Stimulated activated CD8-positive, alpha-beta memory T cell treated with anti-CD3 and anti-CD28 coated beads, Interleukin-15, amount 100 ng/mL, for 1 hour (primary cell): ENCODE results near the gene HSF4.

ENCODE experiments used
- DNase-seq: peaks from one replicate; pipeline ENCODE4 v3.0.0-alpha.2; 2020; ENCODE audit warnings: low read depth

The HSF4 gene

GRCh38 chr16:67184995-67185650 is 20.6 kb downstream of the HSF4 start:
- peak; percentile 73 for DNase-seq

DNA sequence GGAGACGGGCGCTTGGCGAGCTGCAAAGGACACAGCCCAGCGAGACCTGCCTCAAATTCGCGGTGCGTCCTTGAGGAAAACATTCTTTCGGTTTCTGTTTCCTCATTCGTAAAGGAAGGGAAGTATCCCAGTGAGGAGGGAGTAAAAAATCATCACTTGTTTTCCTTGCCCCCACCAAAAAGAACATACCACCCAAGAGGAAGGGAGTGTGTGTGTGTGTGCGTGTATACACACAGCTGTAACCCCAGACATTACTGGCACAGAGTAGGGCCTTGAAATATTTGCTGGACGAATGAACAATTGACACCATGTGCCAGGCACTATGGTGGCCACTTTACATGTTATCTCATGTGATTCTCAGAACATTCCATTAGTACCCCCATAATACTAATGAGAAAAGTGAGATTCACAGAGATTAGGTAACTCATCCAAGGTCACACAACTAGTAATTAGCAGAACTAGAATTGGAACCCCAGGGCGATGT is 21.1 kb downstream of the HSF4 start:
- DNase-seq: no peak

- DNase-seq: no peak
Measured at GRCh38 chr16:67186550-67186950, 22.0 kb downstream of the HSF4 start.

GRCh38 chr16:67187175-67187890 is 22.8 kb downstream of the HSF4 start:
- DNase-seq: no peak

GRCh38 chr16:67188323-67188722 is 23.8 kb downstream of the HSF4 start:
- no peak for DNase-seq

DNA sequence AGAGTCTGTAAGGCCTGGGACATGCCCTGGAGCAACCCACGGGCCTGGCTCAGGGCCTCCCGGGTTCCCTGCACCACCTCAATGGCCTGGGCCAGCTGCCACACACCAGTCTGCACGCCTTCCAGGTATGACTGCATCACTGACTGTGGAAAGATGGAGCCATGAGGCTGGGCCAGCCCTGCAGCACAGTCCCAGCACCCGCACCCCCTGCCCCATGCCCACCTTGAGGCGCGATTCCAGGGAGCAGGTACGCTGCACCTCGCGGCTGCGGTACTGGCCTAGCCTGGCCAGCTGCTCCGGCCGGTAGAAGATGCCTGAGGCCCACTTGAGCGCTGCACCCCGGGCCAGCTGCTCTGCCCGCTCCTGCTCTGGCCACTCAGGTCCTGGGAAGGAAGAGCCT is 24.3 kb downstream of the HSF4 start:
- DNase-seq: no peak

DNA sequence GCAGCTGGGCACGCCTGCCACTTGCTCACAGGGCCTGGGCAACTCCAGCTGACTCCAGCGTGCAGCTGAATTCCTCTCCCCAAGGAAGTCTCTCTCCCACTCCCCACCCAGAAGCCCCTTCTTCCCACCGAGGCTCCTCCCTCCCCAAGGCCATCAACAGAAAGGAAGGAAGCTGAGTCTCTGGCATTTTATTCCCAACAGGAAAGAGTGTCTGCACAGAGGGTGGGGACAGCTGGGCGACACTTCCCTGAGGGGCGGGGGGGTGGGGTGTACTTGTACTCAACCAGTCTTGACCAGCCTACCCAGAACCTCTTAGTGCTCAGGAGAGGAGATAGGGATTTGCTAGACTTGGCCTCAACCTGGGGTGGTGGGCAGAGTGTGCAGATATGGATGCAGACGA is 25.5 kb downstream of the HSF4 start, which contains the start of gene EXOC3L1:
Gene EXOC3L1 (minus strand): TSS at position 96 of the 400 bp plus-strand sequence. CDS start 460 bp downstream, outside the sequence.
- no peak for DNase-seq

GRCh38 chr16:67190448-67191399 is 26.2 kb downstream of the HSF4 start:
- DNase-seq: no peak

- DNase-seq: no peak
Measured at GRCh38 chr16:67191411-67191994, 27.0 kb downstream of the HSF4 start.

DNA sequence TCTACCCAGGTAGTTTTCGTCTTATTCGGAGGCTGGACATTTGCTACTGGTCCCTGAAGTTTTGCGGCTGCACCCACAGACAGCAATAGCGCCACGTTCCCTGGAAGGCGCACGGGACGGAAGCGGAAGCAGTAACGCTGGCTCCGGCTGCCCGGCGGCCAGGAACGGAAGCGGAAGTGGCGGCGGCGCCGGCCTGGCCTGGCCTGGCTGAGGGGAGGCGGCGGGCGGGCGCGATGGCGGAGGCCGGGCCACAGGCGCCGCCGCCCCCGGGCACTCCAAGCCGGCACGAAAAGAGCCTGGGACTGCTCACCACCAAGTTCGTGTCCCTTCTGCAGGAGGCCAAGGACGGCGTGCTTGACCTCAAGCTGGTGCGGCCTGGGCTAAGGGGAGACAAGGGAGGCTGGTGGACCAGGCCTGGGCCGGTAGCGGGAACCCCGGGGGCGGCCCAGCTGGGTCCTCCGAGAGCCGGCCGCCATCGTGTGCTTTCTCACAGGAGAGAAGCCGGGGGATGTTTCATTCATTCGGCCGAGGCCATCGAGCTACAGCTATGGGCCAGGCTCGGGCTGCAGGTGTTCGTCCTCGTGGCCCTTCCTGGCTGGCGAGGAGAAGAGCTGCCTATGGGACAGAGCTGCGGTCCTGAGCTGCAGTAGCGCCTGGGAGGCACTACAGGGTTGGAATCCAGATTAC is 27.6 kb downstream of the HSF4 start, which contains the start of gene E2F4:
Gene E2F4 (plus strand): TSS at position 161 of the 687 bp plus-strand sequence. CDS start 73 bp downstream, at position 234.
- DNase-seq: peak; percentile 69

- DNase-seq: no peak
Measured at GRCh38 chr16:67192781-67193361, 28.3 kb downstream of the HSF4 start.

DNA sequence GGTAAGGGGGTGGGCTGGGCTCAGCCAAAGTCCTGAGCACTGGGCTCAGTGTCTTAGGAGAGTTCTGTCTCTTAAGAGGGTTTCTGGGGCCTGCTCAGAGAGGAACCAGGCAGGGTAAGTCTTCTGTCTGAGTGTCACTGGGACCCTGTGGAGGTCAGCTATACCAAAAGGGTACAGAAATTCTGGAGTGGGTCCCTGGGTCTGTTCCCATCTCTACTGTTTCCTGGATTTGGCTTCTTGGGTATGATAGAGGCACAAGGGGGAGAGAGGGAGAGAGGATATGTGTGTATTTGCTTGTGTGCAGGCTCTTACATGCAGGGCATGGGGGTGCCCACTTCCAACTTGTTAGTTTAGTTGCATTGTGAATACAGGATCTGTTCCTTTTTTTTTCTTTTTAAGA is 29.0 kb downstream of the HSF4 start:
- DNase-seq: no peak

DNA sequence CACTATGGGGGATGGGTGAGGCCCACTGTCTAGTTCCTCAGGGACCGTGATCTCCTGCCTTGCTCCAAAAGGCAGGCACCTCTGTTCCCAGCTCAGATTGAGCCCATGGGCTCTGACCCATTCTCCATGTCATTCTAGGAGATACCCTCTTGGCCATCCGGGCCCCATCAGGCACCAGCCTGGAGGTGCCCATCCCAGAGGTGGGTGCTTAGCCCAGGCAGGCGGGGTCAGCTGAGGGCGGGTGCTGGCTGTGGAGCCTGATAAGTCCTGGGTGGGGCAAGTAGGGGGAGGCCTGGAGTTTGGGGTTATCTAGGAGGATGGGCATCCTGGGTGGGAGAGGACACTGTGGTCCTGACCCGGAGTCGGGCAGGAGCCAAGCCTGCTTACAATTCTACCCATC is 29.7 kb downstream of the HSF4 start:
- DNase-seq: no peak

- DNase-seq: no peak
Measured at GRCh38 chr16:67195676-67196075, 31.1 kb downstream of the HSF4 start.

GRCh38 chr16:67196881-67197280 is 32.3 kb downstream of the HSF4 start:
- DNase-seq: no peak

GRCh38 chr16:67197704-67198103 is 33.2 kb downstream of the HSF4 start:
- DNase-seq: no peak

GRCh38 chr16:67198238-67198734 is 33.7 kb downstream of the HSF4 start:
- no peak for DNase-seq

- no peak for DNase-seq
Measured at GRCh38 chr16:67199011-67199807, 34.7 kb downstream of the HSF4 start, which contains the start of gene ELMO3. Gene ELMO3, plus strand, starts transcription at chr16:67199131. Its CDS starts 196 bp downstream, at chr16:67199327.

DNA sequence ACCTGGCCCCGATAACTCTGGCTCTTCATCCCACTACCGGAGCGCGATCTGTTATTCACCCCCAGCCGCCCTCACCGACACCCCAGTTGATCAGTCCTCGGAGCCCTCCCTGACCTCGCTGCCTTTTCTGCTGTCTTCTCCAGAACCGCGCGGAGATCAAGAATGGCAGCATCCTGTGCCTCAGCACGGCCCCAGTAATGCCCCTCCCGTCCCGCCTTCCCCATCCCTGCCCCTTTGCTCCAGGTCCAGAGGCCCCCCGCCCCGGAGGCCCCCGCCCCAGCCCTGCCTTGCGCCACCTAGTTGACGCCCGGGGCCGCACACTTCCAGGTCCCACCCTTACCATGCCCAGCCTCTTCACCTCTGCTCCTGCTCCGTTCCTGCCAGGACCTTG is 35.3 kb downstream of the HSF4 start:
- no peak for DNase-seq

DNA sequence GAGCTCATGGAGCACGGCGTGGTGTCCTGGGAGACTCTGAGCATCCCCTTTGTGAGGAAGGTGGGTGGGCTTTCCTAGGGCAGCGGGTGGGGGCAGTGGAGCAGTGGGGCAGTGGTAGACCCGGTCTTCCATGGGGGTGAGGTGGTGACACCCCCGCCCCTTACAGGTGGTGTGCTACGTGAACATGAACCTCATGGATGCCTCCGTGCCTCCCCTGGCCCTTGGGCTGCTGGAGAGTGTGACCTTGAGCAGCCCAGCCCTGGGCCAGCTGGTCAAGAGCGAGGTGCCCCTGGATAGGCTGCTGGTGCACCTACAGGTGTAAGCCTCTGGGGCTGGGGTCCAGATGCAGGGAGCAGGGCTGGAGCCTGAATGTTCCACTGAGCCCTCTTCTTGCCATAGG is 35.9 kb downstream of the HSF4 start:
- DNase-seq: no peak
